GM19023 (cell line): Measurements from ENCODE around the gene MPP3.
"Not testable (repeated sequence)": the region's sequence is repeated elsewhere in the genome, so short reads cannot be mapped to it uniquely, and the experiment has no call there.

ENCODE experiments used
- ATAC-seq: cut with Tn5 transposase; IDR thresholded peaks from one replicate; pipeline ENCODE4 v1.9.1; 2021; ENCODE audit warnings: mild to moderate bottlenecking, moderate library complexity; ENCODE audit not compliant: unreplicated experiment

The MPP3 gene

GRCh38 chr17:43810226-43810715 lies 22.7 kb downstream of the MPP3 start:
- ATAC-seq: no peak

- ATAC-seq: no peak
These were observed 23.8 kb downstream of the MPP3 start for GRCh38 chr17:43809121-43809520.

GRCh38 chr17:43808076-43808475 lies 24.9 kb downstream of the MPP3 start:
- ATAC-seq: no peak

- no peak for ATAC-seq
These were observed 27.8 kb downstream of the MPP3 start for GRCh38 chr17:43805117-43805516.

GRCh38 chr17:43803758-43804157 lies 29.2 kb downstream of the MPP3 start:
- no peak for ATAC-seq

- ATAC-seq: no peak
These were observed 31.1 kb downstream of the MPP3 start for GRCh38 chr17:43801844-43802243.

- no peak for ATAC-seq
These were observed 32.2 kb downstream of the MPP3 start for GRCh38 chr17:43800736-43801135.

GRCh38 chr17:43799047-43799446 lies 33.9 kb downstream of the MPP3 start:
- no peak for ATAC-seq

GRCh38 chr17:43798024-43798423 lies 34.9 kb downstream of the MPP3 start:
- not testable (repeated sequence) for ATAC-seq

GRCh38 chr17:43792668-43793067 lies 40.3 kb downstream of the MPP3 start:
- ATAC-seq: not testable (repeated sequence)

- no peak for ATAC-seq
These were observed 41.4 kb downstream of the MPP3 start for GRCh38 chr17:43791589-43791988.

- no peak for ATAC-seq
These were observed 42.5 kb downstream of the MPP3 start for GRCh38 chr17:43790311-43790940.

GRCh38 chr17:43789482-43789881 lies 43.5 kb downstream of the MPP3 start:
- ATAC-seq: no peak

- ATAC-seq: no peak
These were observed 44.4 kb downstream of the MPP3 start for GRCh38 chr17:43788540-43788939.

- ATAC-seq: no peak
These were observed 45.2 kb downstream of the MPP3 start for GRCh38 chr17:43787728-43788127.

- no peak for ATAC-seq
These were observed 48.3 kb downstream of the MPP3 start for GRCh38 chr17:43784628-43785101.

- ATAC-seq: no peak
These were observed 48.9 kb downstream of the MPP3 start for GRCh38 chr17:43784068-43784467.

- no peak for ATAC-seq
These were observed 49.8 kb downstream of the MPP3 start for GRCh38 chr17:43782913-43783680.

- ATAC-seq: no peak
These were observed 52.8 kb downstream of the MPP3 start, which contains the start of gene CFAP97D1 for GRCh38 chr17:43780135-43780534. CFAP97D1 (plus strand) TSS chr17:43780435; CDS start chr17:43780463, 28 bp downstream.

- ATAC-seq: no peak
These were observed 53.5 kb downstream of the MPP3 start for GRCh38 chr17:43779145-43780125.
